ENCODE measurements around the gene CREBBP.

The CREBBP gene

GRCh38 chr16:3824121-3824795 lies 56.3 kb downstream of the CREBBP start:
- Histone ChIP-seq H3K36me3 (ENCODE audit: insufficient read depth, low read length) (no peaks in the 10 kb centered on the region), H3K27ac (ENCODE audit: low read depth, low read length) (no peak overlapping the region), H3K27me3 (ENCODE audit: insufficient read depth, low read length) (no peaks in the 10 kb centered on the region), H3K4me3 (ENCODE audit: low read depth, low read length) (no peak overlapping the region), H3K4me1 (ENCODE audit: control insufficient read depth, insufficient read depth, low read length, unreplicated experiment) (peaks cover 58% of the 10 kb centered on the region), H2AFZ (ENCODE audit: low read length, unreplicated experiment) (no peak overlapping the region), H3K79me2 (ENCODE audit: control insufficient read depth, insufficient read depth, low read length, unreplicated experiment) (peaks cover 85% of the 10 kb centered on the region)

DNA sequence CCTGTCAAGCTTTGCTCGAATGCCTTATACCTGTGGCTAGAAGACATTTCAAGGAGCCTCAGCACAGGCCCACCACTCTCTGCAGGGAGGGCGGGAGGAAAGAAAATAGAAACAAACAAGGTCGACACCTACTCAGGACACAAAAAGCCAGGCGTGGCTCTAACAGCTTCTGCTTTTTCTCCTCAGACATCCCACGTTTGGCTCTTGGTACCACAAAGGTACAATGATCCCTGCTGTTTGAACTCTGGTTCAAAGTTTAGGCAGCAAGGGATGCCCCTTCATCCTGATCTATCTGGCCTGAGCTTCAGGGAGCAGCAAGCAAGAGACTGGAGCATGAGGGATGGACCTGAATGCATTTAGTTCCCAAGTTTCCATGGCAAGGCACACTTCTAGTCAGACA lies 57.1 kb downstream of the CREBBP start:
- Histone ChIP-seq H3K4me3 (ENCODE audit: low read depth, low read length) (no peak overlapping the region), H3K27ac (ENCODE audit: low read depth, low read length) (no peak overlapping the region), H3K79me2 (ENCODE audit: control insufficient read depth, insufficient read depth, low read length, unreplicated experiment) (peaks cover 87% of the 10 kb centered on the region), H3K27me3 (ENCODE audit: insufficient read depth, low read length) (no peaks in the 10 kb centered on the region), H3K36me3 (ENCODE audit: insufficient read depth, low read length) (no peaks in the 10 kb centered on the region), H2AFZ (ENCODE audit: low read length, unreplicated experiment) (no peak overlapping the region), H3K4me1 (ENCODE audit: control insufficient read depth, insufficient read depth, low read length, unreplicated experiment) (peaks cover 63% of the 10 kb centered on the region)

- Histone ChIP-seq H2AFZ (ENCODE audit: low read length, unreplicated experiment) (no peak overlapping the region), H3K27me3 (ENCODE audit: insufficient read depth, low read length) (no peaks in the 10 kb centered on the region), H3K4me1 (ENCODE audit: control insufficient read depth, insufficient read depth, low read length, unreplicated experiment) (peaks cover 63% of the 10 kb centered on the region), H3K27ac (ENCODE audit: low read depth, low read length) (no peak overlapping the region), H3K4me3 (ENCODE audit: low read depth, low read length) (no peak overlapping the region), H3K79me2 (ENCODE audit: control insufficient read depth, insufficient read depth, low read length, unreplicated experiment) (peaks cover 88% of the 10 kb centered on the region), H3K36me3 (ENCODE audit: insufficient read depth, low read length) (no peaks in the 10 kb centered on the region)
These were observed 58.0 kb downstream of the CREBBP start for GRCh38 chr16:3822366-3823045.

DNA sequence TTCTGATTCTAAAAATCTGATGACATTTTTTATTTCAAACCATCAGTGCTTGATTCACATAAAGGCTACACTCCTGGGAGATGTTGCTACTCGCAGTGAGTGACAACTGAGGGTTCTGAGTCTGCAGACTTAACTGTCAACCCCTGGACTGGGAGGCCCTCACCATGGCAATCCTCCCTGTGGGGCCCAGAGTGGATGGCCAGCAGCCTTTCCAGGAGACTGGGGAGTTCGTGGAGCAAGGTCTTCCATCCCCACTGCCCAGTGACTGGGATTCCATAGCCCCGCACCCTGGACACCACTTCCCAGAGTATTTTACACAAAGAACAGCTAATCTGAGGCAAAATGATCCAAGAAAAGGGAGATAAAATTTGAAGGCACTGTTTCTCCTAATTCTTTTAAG lies 59.3 kb downstream of the CREBBP start:
- peaks cover 63% of the 10 kb centered on the region for H3K4me1 ChIP-seq (ENCODE audit: control insufficient read depth, insufficient read depth, low read length, unreplicated experiment)
- no peak overlapping the region for H2AFZ ChIP-seq (ENCODE audit: low read length, unreplicated experiment)
- no peaks in the 10 kb centered on the region for H3K36me3 ChIP-seq (ENCODE audit: insufficient read depth, low read length)
- no peaks in the 10 kb centered on the region for H3K27me3 ChIP-seq (ENCODE audit: insufficient read depth, low read length)
- no peak overlapping the region for H3K4me3 ChIP-seq (ENCODE audit: low read depth, low read length)
- peaks cover 94% of the 10 kb centered on the region for H3K79me2 ChIP-seq (ENCODE audit: control insufficient read depth, insufficient read depth, low read length, unreplicated experiment)
- H3K27ac ChIP-seq (ENCODE audit: low read depth, low read length), result no peak overlapping the region

DNA sequence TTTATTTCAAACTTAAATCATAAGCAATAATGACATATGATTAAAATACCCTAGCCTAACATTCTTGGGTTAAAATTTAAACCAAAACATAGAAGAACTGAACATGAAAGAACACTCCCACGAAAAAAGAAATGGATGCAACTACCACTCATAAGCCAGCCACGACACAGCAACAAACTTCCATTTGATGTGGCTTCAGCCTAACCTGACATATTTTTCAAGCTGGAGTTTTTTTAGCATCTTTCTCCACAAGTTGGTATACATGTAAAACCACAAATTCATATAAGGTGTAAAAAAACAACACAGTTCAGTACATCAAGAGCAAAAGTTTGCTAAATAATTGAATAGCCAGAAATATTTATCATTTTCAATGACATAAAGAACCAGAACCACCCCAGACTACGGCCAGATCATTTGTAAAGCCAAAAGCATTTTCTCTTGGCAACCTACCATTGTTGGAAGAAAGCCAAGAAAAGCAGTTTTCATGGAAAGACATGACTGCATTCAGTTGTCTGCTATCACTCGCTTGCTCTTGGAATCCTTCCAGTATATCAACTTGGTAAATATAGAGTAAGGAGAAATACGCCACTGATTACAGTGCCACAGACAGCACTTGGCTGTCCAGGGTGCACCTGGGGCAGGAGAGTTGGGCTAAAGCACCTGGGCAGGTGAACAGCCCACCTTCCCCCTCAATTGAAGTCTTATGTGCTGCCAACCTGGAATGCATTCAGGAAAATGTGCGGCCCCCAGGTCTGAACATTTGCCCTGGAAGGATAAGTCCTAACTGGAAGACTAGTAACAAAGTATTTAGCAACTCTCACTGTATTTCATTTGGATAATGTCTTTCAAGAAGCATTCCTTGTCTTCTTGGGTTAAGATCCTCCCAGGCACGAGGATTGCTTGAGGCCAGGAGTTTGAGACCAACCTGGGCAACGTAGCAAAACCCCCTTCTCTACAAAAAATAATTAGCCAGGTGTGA lies 60.5 kb downstream of the CREBBP start:
- H3K27ac ChIP-seq (ENCODE audit: low read depth, low read length), result no peak overlapping the region; the same call in 1 of the 2 replicates
- peaks cover 91% of the 10 kb centered on the region for H3K79me2 ChIP-seq (ENCODE audit: control insufficient read depth, insufficient read depth, low read length, unreplicated experiment)
- no peaks in the 10 kb centered on the region for H3K27me3 ChIP-seq (ENCODE audit: insufficient read depth, low read length)
- no peak overlapping the region for H2AFZ ChIP-seq (ENCODE audit: low read length, unreplicated experiment)
- H3K4me1 ChIP-seq (ENCODE audit: control insufficient read depth, insufficient read depth, low read length, unreplicated experiment), result peaks cover 56% of the 10 kb centered on the region
- H3K4me3 ChIP-seq (ENCODE audit: low read depth, low read length), result no peak overlapping the region
- H3K36me3 ChIP-seq (ENCODE audit: insufficient read depth, low read length), result no peaks in the 10 kb centered on the region

GRCh38 chr16:3819175-3819527 lies 61.4 kb downstream of the CREBBP start:
- Histone ChIP-seq H3K79me2 (ENCODE audit: control insufficient read depth, insufficient read depth, low read length, unreplicated experiment) (peaks cover 91% of the 10 kb centered on the region), H3K27ac (ENCODE audit: low read depth, low read length) (no peak overlapping the region), H3K4me1 (ENCODE audit: control insufficient read depth, insufficient read depth, low read length, unreplicated experiment) (peaks cover 49% of the 10 kb centered on the region), H2AFZ (ENCODE audit: low read length, unreplicated experiment) (no peak overlapping the region), H3K36me3 (ENCODE audit: insufficient read depth, low read length) (no peaks in the 10 kb centered on the region), H3K27me3 (ENCODE audit: insufficient read depth, low read length) (no peaks in the 10 kb centered on the region), H3K4me3 (ENCODE audit: low read depth, low read length) (no peak overlapping the region)

DNA sequence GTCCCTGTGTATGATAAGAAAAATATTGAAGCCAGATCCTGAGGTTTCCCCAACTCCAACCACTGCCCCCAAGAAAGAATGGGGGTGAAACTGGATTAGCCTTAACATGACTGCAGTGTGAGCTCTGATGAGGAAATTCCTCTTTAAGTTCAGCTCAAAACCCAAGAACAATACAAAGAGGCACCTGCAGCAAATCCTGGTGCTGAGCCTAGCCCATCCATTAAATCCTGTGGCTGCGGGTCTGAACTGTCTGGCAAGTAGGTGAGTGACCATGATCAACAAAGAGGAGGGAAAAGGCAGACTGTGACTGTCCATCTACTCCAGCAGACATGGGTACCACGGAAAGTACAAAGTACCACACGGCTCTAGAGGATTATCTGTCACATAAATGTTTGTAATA lies 64.2 kb downstream of the CREBBP start:
- Histone ChIP-seq H3K79me2 (ENCODE audit: control insufficient read depth, insufficient read depth, low read length, unreplicated experiment) (peaks cover 86% of the 10 kb centered on the region), H3K4me3 (ENCODE audit: low read depth, low read length) (no peak overlapping the region), H2AFZ (ENCODE audit: low read length, unreplicated experiment) (no peak overlapping the region), H3K4me1 (ENCODE audit: control insufficient read depth, insufficient read depth, low read length, unreplicated experiment) (peaks cover 25% of the 10 kb centered on the region), H3K27me3 (ENCODE audit: insufficient read depth, low read length) (no peaks in the 10 kb centered on the region), H3K36me3 (ENCODE audit: insufficient read depth, low read length) (no peaks in the 10 kb centered on the region), H3K27ac (ENCODE audit: low read depth, low read length) (no peak overlapping the region)

- Histone ChIP-seq H3K4me3 (ENCODE audit: low read depth, low read length) (no peak overlapping the region), H2AFZ (ENCODE audit: low read length, unreplicated experiment) (no peak overlapping the region), H3K36me3 (ENCODE audit: insufficient read depth, low read length) (0 out of 2 replicates have a peak, but pooled peaks cover under 1% of the 10 kb centered on the region), H3K27ac (ENCODE audit: low read depth, low read length) (no peak overlapping the region), H3K79me2 (ENCODE audit: control insufficient read depth, insufficient read depth, low read length, unreplicated experiment) (peaks cover 84% of the 10 kb centered on the region), H3K4me1 (ENCODE audit: control insufficient read depth, insufficient read depth, low read length, unreplicated experiment) (peaks cover 10% of the 10 kb centered on the region), H3K27me3 (ENCODE audit: insufficient read depth, low read length) (no peaks in the 10 kb centered on the region)
These were observed 65.8 kb downstream of the CREBBP start for GRCh38 chr16:3814755-3815154.

DNA sequence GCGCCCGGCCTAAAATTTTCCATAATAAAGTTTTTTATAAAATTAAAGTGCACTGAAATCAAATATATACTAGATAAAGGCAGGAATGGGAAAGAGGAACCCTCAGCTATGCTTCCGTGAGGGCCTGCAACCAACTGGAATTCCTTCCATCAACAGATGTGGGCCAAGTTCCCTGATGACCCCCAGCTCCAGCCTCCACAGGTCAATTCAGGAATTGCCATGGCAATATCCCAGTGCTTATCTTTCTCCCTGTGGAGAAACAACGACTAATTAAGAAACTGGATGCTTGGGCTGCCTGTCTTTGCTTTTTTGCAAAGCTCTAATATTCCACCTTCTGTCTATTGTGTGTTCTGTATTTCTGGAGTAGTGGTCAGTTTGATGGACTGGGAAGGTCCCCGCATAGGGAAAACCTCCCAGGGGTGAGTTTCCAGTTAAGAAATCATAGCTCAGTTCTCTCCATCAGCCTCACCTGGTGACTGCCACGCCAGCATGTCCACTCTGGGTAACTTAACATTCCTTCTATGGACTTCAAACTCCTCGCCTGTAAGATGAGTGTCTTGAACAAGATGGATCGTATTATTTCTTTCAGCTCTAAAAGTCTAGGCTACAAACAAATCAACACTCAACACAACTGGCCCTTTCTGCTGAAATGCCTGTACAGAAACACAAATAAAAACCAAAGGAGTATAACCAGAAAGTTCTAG lies 67.9 kb downstream of the CREBBP start:
- peaks cover 6% of the 10 kb centered on the region for H3K36me3 ChIP-seq (ENCODE audit: insufficient read depth, low read length)
- H3K27ac ChIP-seq (ENCODE audit: low read depth, low read length), result no peak overlapping the region
- no peaks in the 10 kb centered on the region for H3K4me1 ChIP-seq (ENCODE audit: control insufficient read depth, insufficient read depth, low read length, unreplicated experiment)
- no peak overlapping the region for H2AFZ ChIP-seq (ENCODE audit: low read length, unreplicated experiment)
- H3K79me2 ChIP-seq (ENCODE audit: control insufficient read depth, insufficient read depth, low read length, unreplicated experiment), result peaks cover 81% of the 10 kb centered on the region
- H3K4me3 ChIP-seq (ENCODE audit: low read depth, low read length), result no peak overlapping the region
- H3K27me3 ChIP-seq (ENCODE audit: insufficient read depth, low read length), result no peaks in the 10 kb centered on the region

DNA sequence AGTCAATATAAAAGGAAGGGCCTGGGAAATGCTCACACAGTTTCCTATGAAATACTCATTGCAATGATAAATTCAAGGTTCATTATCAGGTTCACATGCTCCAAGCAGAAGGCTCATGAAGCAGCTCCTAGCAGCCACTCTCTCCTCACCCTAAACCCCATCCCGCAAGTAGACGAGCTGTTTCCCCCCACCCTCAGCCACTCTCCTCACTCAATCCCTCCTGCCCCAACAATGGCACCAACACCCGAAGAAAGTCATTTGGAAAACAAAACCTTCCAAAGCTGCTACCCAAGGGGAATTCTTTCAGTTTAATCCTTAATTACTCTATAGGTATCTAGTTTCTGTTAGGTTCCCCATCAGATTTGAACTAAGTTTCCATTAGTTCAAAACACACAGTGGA lies 69.7 kb downstream of the CREBBP start:
- Histone ChIP-seq H3K79me2 (ENCODE audit: control insufficient read depth, insufficient read depth, low read length, unreplicated experiment) (peaks cover 78% of the 10 kb centered on the region), H2AFZ (ENCODE audit: low read length, unreplicated experiment) (no peak overlapping the region), H3K27me3 (ENCODE audit: insufficient read depth, low read length) (no peaks in the 10 kb centered on the region), H3K27ac (ENCODE audit: low read depth, low read length) (no peak overlapping the region), H3K36me3 (ENCODE audit: insufficient read depth, low read length) (peaks cover 9% of the 10 kb centered on the region), H3K4me1 (ENCODE audit: control insufficient read depth, insufficient read depth, low read length, unreplicated experiment) (no peaks in the 10 kb centered on the region), H3K4me3 (ENCODE audit: low read depth, low read length) (no peak overlapping the region)
